ENCODE measurements around the gene CADPS.

Gene CADPS

GRCh38 chr3:62567097-62568021, 307.9 kb downstream of the CADPS start:
- no peaks in the 10 kb centered on the region for H3K9me3 Mint-ChIP-seq
- peaks cover 3% of the 10 kb centered on the region for H3K27me3 Mint-ChIP-seq (ENCODE audit: low read depth, poor library complexity)
- no peak for DNase-seq
- no peaks in the 10 kb centered on the region for H3K36me3 Mint-ChIP-seq (ENCODE audit: low read depth)
- no peak for TF ChIP-seq CTCF (IDR thresholded peaks at IDR 0.05)
- no peak overlapping the region for H3K27ac Mint-ChIP-seq
- H3K4me1 Mint-ChIP-seq: peaks cover 6% of the 10 kb centered on the region
- no peak overlapping the region for H3K4me3 Mint-ChIP-seq

- H3K4me3 Mint-ChIP-seq: no peak overlapping the region
- peaks cover 1% of the 10 kb centered on the region for H3K27me3 Mint-ChIP-seq (ENCODE audit: low read depth, poor library complexity)
- TF ChIP-seq CTCF (IDR thresholded peaks at IDR 0.05): no peak
- H3K36me3 Mint-ChIP-seq (ENCODE audit: low read depth): no peaks in the 10 kb centered on the region
- no peaks in the 10 kb centered on the region for H3K9me3 Mint-ChIP-seq
- peaks cover 6% of the 10 kb centered on the region for H3K4me1 Mint-ChIP-seq
- DNase-seq: no peak
- H3K27ac Mint-ChIP-seq: no peak overlapping the region
These were observed 309.1 kb downstream of the CADPS start for GRCh38 chr3:62566022-62566557.

GRCh38 chr3:62562596-62562995, 312.6 kb downstream of the CADPS start:
- peaks cover 7% of the 10 kb centered on the region for H3K27me3 Mint-ChIP-seq (ENCODE audit: low read depth, poor library complexity)
- DNase-seq: no peak
- no peak overlapping the region for H3K27ac Mint-ChIP-seq
- H3K9me3 Mint-ChIP-seq: no peaks in the 10 kb centered on the region
- no peaks in the 10 kb centered on the region for H3K36me3 Mint-ChIP-seq (ENCODE audit: low read depth)
- peaks cover 10% of the 10 kb centered on the region for H3K4me1 Mint-ChIP-seq
- H3K4me3 Mint-ChIP-seq: no peak overlapping the region
- TF ChIP-seq CTCF (IDR thresholded peaks at IDR 0.05): no peak

GRCh38 chr3:62562017-62562416, 313.2 kb downstream of the CADPS start:
- Mint-ChIP-seq H3K27me3 (ENCODE audit: low read depth, poor library complexity) (peaks cover 13% of the 10 kb centered on the region), H3K36me3 (ENCODE audit: low read depth) (no peaks in the 10 kb centered on the region), H3K4me3 (no peak overlapping the region), H3K4me1 (peaks cover 7% of the 10 kb centered on the region), H3K9me3 (no peaks in the 10 kb centered on the region), H3K27ac (no peak overlapping the region)
- DNase-seq: no peak
- TF ChIP-seq CTCF (IDR thresholded peaks at IDR 0.05): no peak

GRCh38 chr3:62559831-62560445, 315.3 kb downstream of the CADPS start:
- peaks cover 14% of the 10 kb centered on the region for H3K27me3 Mint-ChIP-seq (ENCODE audit: low read depth, poor library complexity)
- no peak overlapping the region for H3K27ac Mint-ChIP-seq
- H3K36me3 Mint-ChIP-seq (ENCODE audit: low read depth): no peaks in the 10 kb centered on the region
- peak; percentile 48 for TF ChIP-seq CTCF (IDR thresholded peaks at IDR 0.05)
- H3K4me1 Mint-ChIP-seq: peaks cover 5% of the 10 kb centered on the region
- no peak for DNase-seq
- H3K9me3 Mint-ChIP-seq: no peaks in the 10 kb centered on the region
- no peak overlapping the region for H3K4me3 Mint-ChIP-seq
